Activated T-helper 17 cell treated with anti-CD3 and anti-CD28 coated beads, Interleukin-2, amount 50 U/mL, for 72 hours (primary cell): ENCODE data around the gene RHO. TPM values are rescaled to one million over a fixed set of nuclear protein-coding genes. Genes with fewer than 3 reads are reported as not detected.

ENCODE experiments used
- ATAC-seq: fragments of 150-1000 bp; cut with Tn5 transposase; replicated peaks from 2 replicates; pipeline ENCODE4 v1.10.0; 2021; ENCODE audit warnings: mild to moderate bottlenecking, moderate library complexity
- H3K27ac Mint-ChIP-seq: one replicate; pipeline ENCODE4 v1.8.0; 2022; ENCODE audit warnings: mixed read lengths
- H3K27me3 Mint-ChIP-seq: one replicate; pipeline ENCODE4 v1.8.0; 2022; ENCODE audit warnings: mixed read lengths
- H3K36me3 Mint-ChIP-seq: one replicate; pipeline ENCODE4 v1.8.0; 2022; ENCODE audit warnings: low read depth, mild to moderate bottlenecking, mixed read lengths
- H3K4me1 Mint-ChIP-seq: one replicate; pipeline ENCODE4 v1.8.0; 2022; ENCODE audit warnings: mixed read lengths
- H3K4me3 Mint-ChIP-seq: one replicate; pipeline ENCODE4 v1.8.0; 2022; ENCODE audit warnings: mild to moderate bottlenecking, mixed read lengths
- H3K9me3 Mint-ChIP-seq: one replicate; pipeline ENCODE4 v1.8.0; 2022; ENCODE audit warnings: mixed read lengths
- total RNA-seq, 2 donors: library from RNA; stranded (reverse); gene quantifications; one replicate each; pipeline ENCODE4 v1.2.3, GENCODE V29; 2022

Gene RHO
- total RNA-seq, 2 donors from 2014 or later: not detected

- no peak for ATAC-seq
- Mint-ChIP-seq H3K4me3 (no peak overlapping the region), H3K27ac (no peak overlapping the region), H3K9me3 (no peaks in the 10 kb centered on the region), H3K4me1 (no peaks in the 10 kb centered on the region), H3K27me3 (no peaks in the 10 kb centered on the region), H3K36me3 (no peaks in the 10 kb centered on the region)
Measured at GRCh38 chr3:129521611-129522010, 6.8 kb upstream of the RHO start.

GRCh38 chr3:129522953-129523352, 5.5 kb upstream of the RHO start:
- Mint-ChIP-seq H3K27ac (peak overlapping the region; percentile 68), H3K27me3 (no peaks in the 10 kb centered on the region), H3K4me1 (no peaks in the 10 kb centered on the region), H3K36me3 (no peaks in the 10 kb centered on the region), H3K4me3 (no peak overlapping the region), H3K9me3 (no peaks in the 10 kb centered on the region)
- no peak for ATAC-seq

GRCh38 chr3:129524081-129524480, 4.4 kb upstream of the RHO start:
- no peaks in the 10 kb centered on the region for H3K9me3 Mint-ChIP-seq
- H3K27ac Mint-ChIP-seq: no peak overlapping the region
- no peaks in the 10 kb centered on the region for H3K27me3 Mint-ChIP-seq
- H3K4me3 Mint-ChIP-seq: no peak overlapping the region
- H3K36me3 Mint-ChIP-seq: no peaks in the 10 kb centered on the region
- no peaks in the 10 kb centered on the region for H3K4me1 Mint-ChIP-seq
- ATAC-seq: no peak

- H3K4me1 Mint-ChIP-seq: no peaks in the 10 kb centered on the region
- H3K27me3 Mint-ChIP-seq: no peaks in the 10 kb centered on the region
- H3K9me3 Mint-ChIP-seq: no peaks in the 10 kb centered on the region
- no peaks in the 10 kb centered on the region for H3K36me3 Mint-ChIP-seq
- peak overlapping the region; percentile 28 for H3K27ac Mint-ChIP-seq
- ATAC-seq: peak; percentile 95
- H3K4me3 Mint-ChIP-seq: no peak overlapping the region
Measured at GRCh38 chr3:129525341-129525968, 3.0 kb upstream of the RHO start.

- no peak for ATAC-seq
- no peaks in the 10 kb centered on the region for H3K36me3 Mint-ChIP-seq
Measured at GRCh38 chr3:129526121-129526900, 2.1 kb upstream of the RHO start.

GRCh38 chr3:129527262-129527661, 1.2 kb upstream of the RHO start:
- ATAC-seq: no peak

More at GRCh38 chr3:129526121-129526900, 2.1 kb upstream of the RHO start:
- Mint-ChIP-seq H3K27ac (no peak overlapping the region), H3K27me3 (no peaks in the 10 kb centered on the region), H3K4me3 (no peak overlapping the region), H3K4me1 (no peaks in the 10 kb centered on the region), H3K9me3 (no peaks in the 10 kb centered on the region)

GRCh38 chr3:129529436-129530210, 1.2 kb downstream of the RHO start:
- ATAC-seq: no peak
- no peaks in the 10 kb centered on the region for H3K9me3 Mint-ChIP-seq
- H3K4me1 Mint-ChIP-seq: no peaks in the 10 kb centered on the region
- H3K27me3 Mint-ChIP-seq: no peaks in the 10 kb centered on the region
- no peak overlapping the region for H3K27ac Mint-ChIP-seq
- H3K4me3 Mint-ChIP-seq: no peak overlapping the region
- H3K36me3 Mint-ChIP-seq: no peaks in the 10 kb centered on the region

More at GRCh38 chr3:129527262-129527661, 1.2 kb upstream of the RHO start:
- no peaks in the 10 kb centered on the region for H3K4me1 Mint-ChIP-seq
- H3K27ac Mint-ChIP-seq: peak overlapping the region; percentile 50
- no peaks in the 10 kb centered on the region for H3K36me3 Mint-ChIP-seq
- H3K27me3 Mint-ChIP-seq: no peaks in the 10 kb centered on the region
- no peak overlapping the region for H3K4me3 Mint-ChIP-seq
- no peaks in the 10 kb centered on the region for H3K9me3 Mint-ChIP-seq

GRCh38 chr3:129530251-129530791, 1.9 kb downstream of the RHO start:
- Mint-ChIP-seq H3K9me3 (no peaks in the 10 kb centered on the region), H3K4me1 (no peaks in the 10 kb centered on the region), H3K4me3 (no peak overlapping the region), H3K27ac (no peak overlapping the region), H3K27me3 (no peaks in the 10 kb centered on the region), H3K36me3 (no peaks in the 10 kb centered on the region)
- no peak for ATAC-seq

GRCh38 chr3:129530821-129531220, 2.4 kb downstream of the RHO start:
- Mint-ChIP-seq H3K36me3 (no peaks in the 10 kb centered on the region), H3K27ac (no peak overlapping the region), H3K9me3 (no peaks in the 10 kb centered on the region), H3K4me3 (no peak overlapping the region), H3K4me1 (no peaks in the 10 kb centered on the region), H3K27me3 (no peaks in the 10 kb centered on the region)
- ATAC-seq: no peak

GRCh38 chr3:129531699-129532098, 3.3 kb downstream of the RHO start:
- no peaks in the 10 kb centered on the region for H3K27me3 Mint-ChIP-seq

GRCh38 chr3:129532261-129532660, 3.8 kb downstream of the RHO start:
- no peak overlapping the region for H3K27ac Mint-ChIP-seq
- H3K36me3 Mint-ChIP-seq: no peaks in the 10 kb centered on the region
- H3K4me3 Mint-ChIP-seq: no peak overlapping the region
- H3K9me3 Mint-ChIP-seq: no peaks in the 10 kb centered on the region
- no peaks in the 10 kb centered on the region for H3K4me1 Mint-ChIP-seq
- no peak for ATAC-seq
- no peaks in the 10 kb centered on the region for H3K27me3 Mint-ChIP-seq

More at GRCh38 chr3:129531699-129532098, 3.3 kb downstream of the RHO start:
- no peak for ATAC-seq
- H3K36me3 Mint-ChIP-seq: no peaks in the 10 kb centered on the region
- no peak overlapping the region for H3K4me3 Mint-ChIP-seq
- peak overlapping the region; percentile 2 for H3K27ac Mint-ChIP-seq
- no peaks in the 10 kb centered on the region for H3K4me1 Mint-ChIP-seq
- H3K9me3 Mint-ChIP-seq: no peaks in the 10 kb centered on the region

GRCh38 chr3:129533406-129533805, 5.0 kb downstream of the RHO start:
- Mint-ChIP-seq H3K4me3 (no peak overlapping the region), H3K9me3 (no peaks in the 10 kb centered on the region), H3K27ac (no peak overlapping the region), H3K27me3 (no peaks in the 10 kb centered on the region), H3K36me3 (no peaks in the 10 kb centered on the region), H3K4me1 (no peaks in the 10 kb centered on the region)
- no peak for ATAC-seq

GRCh38 chr3:129534428-129535027, 6.1 kb downstream of the RHO start:
- Mint-ChIP-seq H3K27ac (no peak overlapping the region), H3K4me3 (no peak overlapping the region), H3K27me3 (no peaks in the 10 kb centered on the region), H3K9me3 (no peaks in the 10 kb centered on the region), H3K4me1 (no peaks in the 10 kb centered on the region), H3K36me3 (no peaks in the 10 kb centered on the region)
- ATAC-seq: no peak

- no peak for ATAC-seq
- H3K36me3 Mint-ChIP-seq: no peaks in the 10 kb centered on the region
- H3K4me1 Mint-ChIP-seq: no peaks in the 10 kb centered on the region
- H3K27ac Mint-ChIP-seq: no peak overlapping the region
- H3K27me3 Mint-ChIP-seq: no peaks in the 10 kb centered on the region
- H3K9me3 Mint-ChIP-seq: no peaks in the 10 kb centered on the region
- no peak overlapping the region for H3K4me3 Mint-ChIP-seq
Measured at GRCh38 chr3:129535075-129535474, 6.6 kb downstream of the RHO start.
